WTC11 (cell line): Measurements from ENCODE around the gene PARP3.

Experiments used
- ATF3 ChIP-seq: sonication (generic); formaldehyde crosslinking; conservative IDR thresholded peaks from 2 replicates; pipeline ENCODE4 v1.8.1; 2022; ENCODE audit warnings: mild to moderate bottlenecking, missing genetic modification reagents
- CTCF ChIP-seq: fragments of 200-600 bp; IDR thresholded peaks from 2 replicates; pipeline ENCODE4 v1.8.0; 2022; ENCODE audit warnings: antibody characterized with exemption
- E2F5 ChIP-seq: sonication (generic); formaldehyde crosslinking; IDR thresholded peaks from 2 replicates; pipeline ENCODE4 v1.8.1; 2022; ENCODE audit warnings: mild to moderate bottlenecking, moderate library complexity, missing genetic modification reagents
- ESRRA ChIP-seq: sonication (generic); formaldehyde crosslinking; IDR thresholded peaks from 2 replicates; pipeline ENCODE4 v1.8.1; 2022; ENCODE audit warnings: mild to moderate bottlenecking, missing genetic modification reagents, borderline replicate concordance
- ETV6 ChIP-seq: sonication (generic); formaldehyde crosslinking; IDR thresholded peaks from 2 replicates; pipeline ENCODE4 v1.8.1; 2022; ENCODE audit warnings: mild to moderate bottlenecking, missing genetic modification reagents
- IRF2 ChIP-seq: sonication (generic); formaldehyde crosslinking; IDR thresholded peaks from 2 replicates; pipeline ENCODE4 v1.8.0; 2022; ENCODE audit warnings: low read depth, missing genetic modification reagents, borderline replicate concordance
- RELA ChIP-seq: sonication (generic); formaldehyde crosslinking; IDR thresholded peaks from 2 replicates; pipeline ENCODE4 v1.8.1; 2022; ENCODE audit warnings: missing genetic modification reagents, mild to moderate bottlenecking, borderline replicate concordance
- TEAD4 ChIP-seq: sonication (generic); formaldehyde crosslinking; IDR thresholded peaks from 2 replicates; pipeline ENCODE4 v1.8.0; 2022; ENCODE audit warnings: mild to moderate bottlenecking, missing genetic modification reagents
- USF1 ChIP-seq: sonication (generic); formaldehyde crosslinking; IDR thresholded peaks from 2 replicates; pipeline ENCODE4 v1.8.0; 2022; ENCODE audit warnings: mild to moderate bottlenecking, missing genetic modification reagents
- USF2 ChIP-seq: sonication (generic); formaldehyde crosslinking; IDR thresholded peaks from 2 replicates; pipeline ENCODE4 v1.8.1; 2023; ENCODE audit warnings: mild to moderate bottlenecking, missing genetic modification reagents, moderate library complexity
- ZNF121 ChIP-seq: sonication (generic); formaldehyde crosslinking; IDR thresholded peaks from 2 replicates; pipeline ENCODE4 v1.8.0; 2023; ENCODE audit warnings: missing genetic modification reagents
- ZNF232 ChIP-seq: sonication (generic); formaldehyde crosslinking; IDR thresholded peaks from 2 replicates; pipeline ENCODE4 v1.8.0; 2022; ENCODE audit warnings: mild to moderate bottlenecking, missing genetic modification reagents
- ZNF263 ChIP-seq: sonication (generic); formaldehyde crosslinking; IDR thresholded peaks from 2 replicates; pipeline ENCODE4 v1.8.1; 2022; ENCODE audit warnings: low read depth, mild to moderate bottlenecking, moderate library complexity, missing genetic modification reagents

GRCh38 chr3:51937611-51938450, 4.3 kb upstream of the PARP3 start:
- TF ChIP-seq CTCF: no peak
- no peak for TF ChIP-seq TEAD4 (CRISPR knock-in tag)
- TF ChIP-seq RELA (CRISPR knock-in tag): no peak
- TF ChIP-seq IRF2 (CRISPR knock-in tag): no peak
- TF ChIP-seq ZNF263 (CRISPR knock-in tag): no peak
- TF ChIP-seq USF1 (CRISPR knock-in tag): no peak
- no peak for TF ChIP-seq ATF3 (CRISPR knock-in tag)
- TF ChIP-seq ETV6: no peak
- no peak for TF ChIP-seq ESRRA (CRISPR knock-in tag)
- no peak for TF ChIP-seq ZNF232 (CRISPR knock-in tag)
- no peak for TF ChIP-seq E2F5 (CRISPR knock-in tag)
- TF ChIP-seq ZNF121 (CRISPR knock-in tag): no peak
- TF ChIP-seq USF2 (CRISPR knock-in tag): no peak
